ENCODE results near the gene MN1.
"Not testable (repeated sequence)": the region's sequence is repeated elsewhere in the genome, so short reads cannot be mapped to it uniquely, and the experiment has no call there.

The MN1 gene

GRCh38 chr22:27745809-27746208 lies 55.7 kb downstream of the MN1 start:
- DNase-seq (ENCODE audit: low read depth in 3 of 3, low spot score in 1 of 3): no peak

GRCh38 chr22:27745154-27745553 lies 56.4 kb downstream of the MN1 start:
- DNase-seq (ENCODE audit: low read depth in 3 of 3, low spot score in 1 of 3): no peak

- not testable (repeated sequence) for DNase-seq (ENCODE audit: low read depth in 3 of 3, low spot score in 1 of 3)
Observed at GRCh38 chr22:27744078-27744477, 57.5 kb downstream of the MN1 start.

- no peak for DNase-seq (ENCODE audit: low read depth in 3 of 3, low spot score in 1 of 3)
Observed at GRCh38 chr22:27740202-27740748, 61.3 kb downstream of the MN1 start.

GRCh38 chr22:27737521-27737920 lies 64.0 kb downstream of the MN1 start:
- DNase-seq (ENCODE audit: low read depth in 3 of 3, low spot score in 1 of 3): no peak

- DNase-seq (ENCODE audit: low read depth in 3 of 3, low spot score in 1 of 3): no peak
Observed at GRCh38 chr22:27734066-27734465, 67.5 kb downstream of the MN1 start.

GRCh38 chr22:27732841-27733240 lies 68.7 kb downstream of the MN1 start:
- no peak for DNase-seq (ENCODE audit: low read depth in 3 of 3, low spot score in 1 of 3)

- no peak for DNase-seq (ENCODE audit: low read depth in 3 of 3, low spot score in 1 of 3)
Observed at GRCh38 chr22:27732391-27732790, 69.2 kb downstream of the MN1 start.

GRCh38 chr22:27731621-27732020 lies 69.9 kb downstream of the MN1 start:
- DNase-seq (ENCODE audit: low read depth in 3 of 3, low spot score in 1 of 3): no peak

- DNase-seq (ENCODE audit: low read depth in 3 of 3, low spot score in 1 of 3): no peak
Observed at GRCh38 chr22:27730641-27731433, 70.7 kb downstream of the MN1 start.

- no peak for DNase-seq (ENCODE audit: low read depth in 3 of 3, low spot score in 1 of 3)
Observed at GRCh38 chr22:27729246-27729645, 72.3 kb downstream of the MN1 start.

- no peak for DNase-seq (ENCODE audit: low read depth in 3 of 3, low spot score in 1 of 3)
Observed at GRCh38 chr22:27727673-27728451, 73.7 kb downstream of the MN1 start.

- DNase-seq (ENCODE audit: low read depth in 3 of 3, low spot score in 1 of 3): no peak
Observed at GRCh38 chr22:27726686-27727449, 74.7 kb downstream of the MN1 start.

- no peak for DNase-seq (ENCODE audit: low read depth in 3 of 3, low spot score in 1 of 3)
Observed at GRCh38 chr22:27726331-27726685, 75.2 kb downstream of the MN1 start.

GRCh38 chr22:27725661-27726060 lies 75.9 kb downstream of the MN1 start:
- DNase-seq (ENCODE audit: low read depth in 3 of 3, low spot score in 1 of 3): no peak

GRCh38 chr22:27724709-27725108 lies 76.8 kb downstream of the MN1 start:
- no peak for DNase-seq (ENCODE audit: low read depth in 3 of 3, low spot score in 1 of 3)

GRCh38 chr22:27724157-27724556 lies 77.4 kb downstream of the MN1 start:
- no peak for DNase-seq (ENCODE audit: low read depth in 3 of 3, low spot score in 1 of 3)

- no peak for DNase-seq (ENCODE audit: low read depth in 3 of 3, low spot score in 1 of 3)
Observed at GRCh38 chr22:27723708-27724107, 77.8 kb downstream of the MN1 start.

- DNase-seq (ENCODE audit: low read depth in 3 of 3, low spot score in 1 of 3): no peak
Observed at GRCh38 chr22:27723158-27723557, 78.4 kb downstream of the MN1 start.

GRCh38 chr22:27720860-27721259 lies 80.7 kb downstream of the MN1 start:
- no peak for DNase-seq (ENCODE audit: low read depth in 3 of 3, low spot score in 1 of 3)

- no peak for DNase-seq (ENCODE audit: low read depth in 3 of 3, low spot score in 1 of 3)
Observed at GRCh38 chr22:27719535-27720227, 81.9 kb downstream of the MN1 start.
